Lower lobe of right lung (tissue), 2 donors: ENCODE results near the gene YEATS2. TPM values are rescaled to one million over a fixed set of nuclear protein-coding genes. Genes with fewer than 3 reads are reported as not detected.
"Not testable (repeated sequence)": the region's sequence is repeated elsewhere in the genome, so short reads cannot be mapped to it uniquely, and the experiment has no call there.

Experiments used
- ATAC-seq, 2 donors: fragments of 200-7000 bp; cut with Tn5 transposase; one replicate each; pipeline ENCODE4 v1.9.1; 2020 to 2022; ENCODE audit warnings: mild to moderate bottlenecking in 2 of 2, moderate library complexity in 2 of 2
- DNase-seq: peaks from one replicate; pipeline ENCODE4 v3.0.0-alpha.2; 2020
- H3K27ac ChIP-seq: fragments of 200-600 bp; one replicate; pipeline ENCODE4 v1.8.0; 2022
- H3K27me3 ChIP-seq: fragments of 200-600 bp; one replicate; pipeline ENCODE4 v1.8.0; 2022; ENCODE audit warnings: low read depth
- H3K36me3 ChIP-seq: fragments of 200-600 bp; one replicate; pipeline ENCODE4 v1.8.0; 2022; ENCODE audit warnings: mild to moderate bottlenecking
- H3K4me1 ChIP-seq: fragments of 200-600 bp; one replicate; pipeline ENCODE4 v1.8.0; 2022
- H3K4me3 ChIP-seq: fragments of 200-600 bp; one replicate; pipeline ENCODE4 v1.8.0; 2022; ENCODE audit warnings: mild to moderate bottlenecking
- H3K9me3 ChIP-seq: fragments of 200-600 bp; one replicate; pipeline ENCODE4 v1.8.0; 2022
- intact Hi-C: fragments of 100-400 bp; cut with DNase I; formaldehyde crosslinking; loops from one replicate; pipeline ENCODE4 v1.11.0; 2022
- total RNA-seq: library from RNA; stranded (reverse); fragmentation: NEBNext Ultra II Directional; extraction: Animal tissue kit (Norgen Biotek cat#: 25700); gene quantifications from one replicate; pipeline ENCODE4 v1.2.1, GENCODE V29; 2021
- TF ChIP-seq, protein P1 (sequence below): fragments of 200-600 bp; IDR thresholded peaks from one replicate; pipeline ENCODE4 v1.8.0; 2022; ENCODE audit warnings: antibody characterized with exemption, mild to moderate bottlenecking
- donor health status: DM: no; HTN: yes; CAD: no; lungs with severe emphysema.

Gene YEATS2
- total RNA-seq, 1 donor from 2014 or later, result 29.0 TPM

DNA sequence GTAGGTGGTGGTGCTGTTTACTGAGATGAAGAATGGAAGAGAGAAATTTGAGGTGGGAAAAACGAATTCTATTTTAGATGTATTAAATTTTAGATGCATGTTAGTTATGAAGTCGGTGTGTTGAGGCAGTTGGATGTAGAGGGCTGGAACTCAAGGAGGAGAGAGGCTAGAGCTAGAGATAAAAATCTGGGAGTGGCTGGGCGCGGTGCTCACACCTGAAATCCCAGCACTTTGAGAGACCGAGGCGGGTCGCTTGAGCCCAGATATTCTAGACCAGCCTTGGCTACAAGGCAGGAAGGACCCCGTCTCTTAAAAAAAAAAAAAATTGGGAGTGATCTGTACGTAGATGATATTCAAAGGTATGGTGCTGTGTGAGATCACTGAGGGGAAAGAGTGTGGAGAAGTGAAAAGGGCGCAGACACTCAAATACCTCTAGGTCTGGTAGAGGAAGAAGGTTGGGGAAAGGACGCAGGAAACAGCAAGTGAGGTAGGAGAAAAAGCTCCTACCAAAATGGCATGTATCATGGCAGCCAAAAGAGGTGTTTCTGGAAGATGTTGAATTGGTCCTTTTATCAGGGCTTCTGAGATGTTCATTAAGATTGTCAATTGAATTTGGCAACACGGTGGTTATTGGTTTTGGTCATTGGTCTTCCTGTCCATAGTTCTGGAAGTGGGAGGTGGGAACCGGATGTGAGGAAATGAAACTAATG is 1.8 kb downstream of the YEATS2 start:
- DNase-seq (no peak), ATAC-seq (no peak)
- TF ChIP-seq, protein P1, sequence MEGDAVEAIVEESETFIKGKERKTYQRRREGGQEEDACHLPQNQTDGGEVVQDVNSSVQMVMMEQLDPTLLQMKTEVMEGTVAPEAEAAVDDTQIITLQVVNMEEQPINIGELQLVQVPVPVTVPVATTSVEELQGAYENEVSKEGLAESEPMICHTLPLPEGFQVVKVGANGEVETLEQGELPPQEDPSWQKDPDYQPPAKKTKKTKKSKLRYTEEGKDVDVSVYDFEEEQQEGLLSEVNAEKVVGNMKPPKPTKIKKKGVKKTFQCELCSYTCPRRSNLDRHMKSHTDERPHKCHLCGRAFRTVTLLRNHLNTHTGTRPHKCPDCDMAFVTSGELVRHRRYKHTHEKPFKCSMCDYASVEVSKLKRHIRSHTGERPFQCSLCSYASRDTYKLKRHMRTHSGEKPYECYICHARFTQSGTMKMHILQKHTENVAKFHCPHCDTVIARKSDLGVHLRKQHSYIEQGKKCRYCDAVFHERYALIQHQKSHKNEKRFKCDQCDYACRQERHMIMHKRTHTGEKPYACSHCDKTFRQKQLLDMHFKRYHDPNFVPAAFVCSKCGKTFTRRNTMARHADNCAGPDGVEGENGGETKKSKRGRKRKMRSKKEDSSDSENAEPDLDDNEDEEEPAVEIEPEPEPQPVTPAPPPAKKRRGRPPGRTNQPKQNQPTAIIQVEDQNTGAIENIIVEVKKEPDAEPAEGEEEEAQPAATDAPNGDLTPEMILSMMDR, result no peak
- peak overlapping the region; percentile 94 for H3K27ac ChIP-seq
- H3K4me1 ChIP-seq, result peaks cover 20% of the 10 kb centered on the region
- H3K4me3 ChIP-seq, result peak overlapping the region; percentile 99
- H3K27me3 ChIP-seq, result no peaks in the 10 kb centered on the region
- peaks cover 6% of the 10 kb centered on the region for H3K36me3 ChIP-seq
- intact Hi-C loops, result no loop called here
- H3K9me3 ChIP-seq, result no peaks in the 10 kb centered on the region

DNA sequence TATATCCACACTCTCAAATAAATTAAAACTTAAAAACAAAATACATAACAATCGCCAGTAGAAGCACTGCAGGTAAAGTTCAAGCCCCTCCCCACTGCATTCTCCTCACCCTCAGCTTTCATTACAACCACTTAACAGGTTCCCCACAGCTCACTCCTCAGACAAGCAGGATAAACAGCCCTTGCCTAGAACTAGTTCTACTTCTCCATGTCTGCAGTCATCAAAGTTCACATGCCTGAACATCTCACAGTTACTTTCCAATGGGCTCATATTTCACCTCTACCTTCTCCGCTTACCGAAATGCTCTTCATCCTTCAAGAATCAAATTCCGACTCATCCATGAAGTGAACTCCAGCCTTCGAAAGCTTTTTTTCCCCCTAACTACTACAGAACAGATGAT is 4.1 kb downstream of the YEATS2 start:
- intact Hi-C loops, result no loop called here
- Histone ChIP-seq H3K36me3 (peaks cover 6% of the 10 kb centered on the region), H3K4me3 (no peak overlapping the region), H3K9me3 (no peaks in the 10 kb centered on the region), H3K27ac (no peak overlapping the region), H3K27me3 (no peaks in the 10 kb centered on the region), H3K4me1 (peaks cover 20% of the 10 kb centered on the region)
- TF ChIP-seq, protein P1, result no peak
- ATAC-seq (no peak), DNase-seq (no peak)

DNA sequence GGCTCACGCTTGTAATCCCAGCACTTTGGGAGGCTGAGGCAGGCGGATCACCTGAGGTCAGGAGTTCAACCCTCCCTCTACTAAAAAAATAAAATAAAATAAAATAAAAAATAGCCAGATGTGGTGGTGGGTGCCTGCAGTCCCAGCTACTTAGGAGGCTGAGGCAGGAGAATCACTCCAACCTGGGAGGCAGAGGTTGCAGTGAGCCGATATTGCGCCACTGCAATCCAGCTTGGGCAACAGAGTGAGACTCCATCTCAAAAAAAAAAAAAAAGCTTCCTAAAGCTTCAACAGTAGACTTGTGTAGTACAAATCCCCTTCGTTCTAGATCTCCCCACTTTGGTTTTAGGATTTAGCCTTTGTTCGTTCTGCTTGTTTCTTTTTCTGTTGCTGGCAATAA is 6.3 kb downstream of the YEATS2 start:
- H3K27ac ChIP-seq, DNase-seq, H3K27me3 ChIP-seq, H3K9me3 ChIP-seq, intact Hi-C loops, H3K36me3 ChIP-seq, ATAC-seq, H3K4me3 ChIP-seq: not testable (repeated sequence)
- peaks cover 16% of the 10 kb centered on the region for H3K4me1 ChIP-seq

DNA sequence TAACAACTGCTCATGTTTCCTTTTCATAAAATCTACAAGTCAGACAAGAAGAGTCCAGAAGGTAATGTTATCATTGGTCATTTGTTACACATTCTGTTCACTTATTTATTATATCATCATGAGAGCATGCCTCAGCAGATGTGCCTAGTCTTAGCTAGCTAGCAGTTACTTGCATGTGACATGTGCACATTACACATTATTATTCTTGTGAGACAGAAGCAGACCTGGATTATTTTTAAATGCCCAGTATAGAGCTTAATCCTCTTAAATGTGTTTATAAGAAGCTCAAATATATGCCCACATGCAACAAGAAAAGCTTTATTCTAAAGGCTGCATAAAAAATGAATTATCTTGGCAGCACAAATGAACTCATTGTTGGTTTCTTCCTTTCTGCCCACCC is 12.6 kb downstream of the YEATS2 start:
- no peaks in the 10 kb centered on the region for H3K27me3 ChIP-seq
- TF ChIP-seq, protein P1, result no peak
- no peak for ATAC-seq
- no peaks in the 10 kb centered on the region for H3K4me1 ChIP-seq
- H3K36me3 ChIP-seq, result peaks cover under 1% of the 10 kb centered on the region
- intact Hi-C loops, result no loop called here
- H3K27ac ChIP-seq, result no peak overlapping the region
- no peak for DNase-seq
- no peak overlapping the region for H3K4me3 ChIP-seq
- no peaks in the 10 kb centered on the region for H3K9me3 ChIP-seq

DNA sequence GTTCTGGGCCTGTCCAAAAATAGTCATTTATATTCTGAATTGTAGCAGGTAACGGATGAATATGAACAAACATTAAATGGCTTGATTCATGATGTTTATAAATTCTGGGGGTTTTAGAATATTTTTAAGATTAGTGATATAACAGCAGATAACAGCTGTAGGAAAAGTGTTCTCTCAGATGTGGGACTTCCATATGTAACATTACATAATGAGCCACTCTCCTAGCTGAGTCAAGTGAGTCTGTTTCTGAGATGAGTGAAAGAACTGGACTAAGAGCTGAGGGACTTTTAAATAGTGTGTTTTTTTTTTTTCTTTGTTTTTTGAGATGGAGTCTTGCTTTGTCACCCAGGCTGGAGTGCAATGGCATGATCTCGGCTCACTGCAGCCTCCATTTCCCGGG is 13.9 kb downstream of the YEATS2 start:
- Histone ChIP-seq H3K27ac (no peak overlapping the region), H3K4me3 (no peak overlapping the region), H3K9me3 (no peaks in the 10 kb centered on the region), H3K4me1 (no peaks in the 10 kb centered on the region), H3K27me3 (no peaks in the 10 kb centered on the region), H3K36me3 (peaks cover 12% of the 10 kb centered on the region)
- intact Hi-C loops, result no loop called here
- DNase-seq, result no peak
- no peak for ATAC-seq
- TF ChIP-seq, protein P1, result no peak

DNA sequence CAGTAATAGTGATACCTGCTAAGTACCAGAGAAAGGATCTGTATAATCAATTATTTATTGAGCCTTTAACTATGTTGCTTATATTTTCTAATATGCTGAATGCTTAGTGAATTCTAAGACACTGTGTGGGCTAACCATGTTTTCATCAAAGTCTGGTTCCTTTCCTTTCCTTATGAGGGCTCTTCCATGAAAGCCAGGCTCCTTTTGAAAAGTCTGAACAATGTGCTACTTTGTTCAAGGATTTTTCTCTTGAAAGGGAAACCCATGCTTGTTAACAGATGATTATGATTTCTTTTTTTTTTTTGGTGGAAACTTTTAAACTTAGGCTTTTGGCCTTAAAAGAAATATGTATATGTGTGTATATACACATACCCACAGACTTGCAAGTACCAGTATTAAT is 17.0 kb downstream of the YEATS2 start:
- TF ChIP-seq, protein P1, result no peak
- ATAC-seq (no peak), DNase-seq (no peak)
- H3K27me3 ChIP-seq, result no peaks in the 10 kb centered on the region
- H3K27ac ChIP-seq, result no peak overlapping the region
- H3K4me1 ChIP-seq, result no peaks in the 10 kb centered on the region
- no peaks in the 10 kb centered on the region for H3K9me3 ChIP-seq
- no peak overlapping the region for H3K4me3 ChIP-seq
- intact Hi-C loops, result no loop called here
- peaks cover 43% of the 10 kb centered on the region for H3K36me3 ChIP-seq
